Measurements from ENCODE around the gene HFE. TPM values are rescaled to one million over a fixed set of nuclear protein-coding genes. Genes with fewer than 3 reads are reported as not detected.
"Not testable (repeated sequence)": the region's sequence is repeated elsewhere in the genome, so short reads cannot be mapped to it uniquely, and the experiment has no call there.

HFE gene
- total RNA-seq, 6 experiments from 2014 or later = 8.9 to 20.7 (median 15.8) TPM

DNA sequence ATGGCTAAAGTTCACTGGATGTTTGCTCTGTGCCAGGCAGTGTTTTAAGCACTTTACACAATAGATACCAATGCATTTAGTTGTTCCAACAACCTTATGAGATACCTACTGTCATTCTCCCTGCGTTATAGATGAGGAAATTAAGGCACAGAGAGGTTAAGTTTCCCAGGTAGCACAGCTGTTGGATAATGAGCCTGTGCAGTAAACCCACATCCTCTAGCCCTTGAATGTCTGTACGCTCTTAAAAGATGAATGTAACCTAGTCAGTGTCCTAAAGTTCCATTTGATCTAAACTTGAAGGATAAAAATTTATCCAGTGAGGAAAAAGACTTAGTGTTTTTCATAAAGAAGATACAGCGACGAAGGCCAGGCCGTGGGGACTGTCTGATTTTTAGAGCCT lies 28.0 kb downstream of the HFE start:
- Histone ChIP-seq H3K36me3 (no peaks in the 10 kb centered on the region), H3K27ac (no peak overlapping the region), H3K27me3 (no peaks in the 10 kb centered on the region), H3K9me3 (no peaks in the 10 kb centered on the region), H3K4me1 (peaks cover 0 to 7% (median 2%) of the 10 kb centered on the region in 4 donors), H3K4me3 (no peak overlapping the region)
- intact Hi-C loops (cut with DNase I) = no loop called here
- 100% methylated on average over 4 of the region's 5 CpGs for WGBS (ENCODE audit: insufficient coverage, low coverage, low lambda C conversion rate, missing lambda C conversion rate)
- TF ChIP-seq, protein P1, sequence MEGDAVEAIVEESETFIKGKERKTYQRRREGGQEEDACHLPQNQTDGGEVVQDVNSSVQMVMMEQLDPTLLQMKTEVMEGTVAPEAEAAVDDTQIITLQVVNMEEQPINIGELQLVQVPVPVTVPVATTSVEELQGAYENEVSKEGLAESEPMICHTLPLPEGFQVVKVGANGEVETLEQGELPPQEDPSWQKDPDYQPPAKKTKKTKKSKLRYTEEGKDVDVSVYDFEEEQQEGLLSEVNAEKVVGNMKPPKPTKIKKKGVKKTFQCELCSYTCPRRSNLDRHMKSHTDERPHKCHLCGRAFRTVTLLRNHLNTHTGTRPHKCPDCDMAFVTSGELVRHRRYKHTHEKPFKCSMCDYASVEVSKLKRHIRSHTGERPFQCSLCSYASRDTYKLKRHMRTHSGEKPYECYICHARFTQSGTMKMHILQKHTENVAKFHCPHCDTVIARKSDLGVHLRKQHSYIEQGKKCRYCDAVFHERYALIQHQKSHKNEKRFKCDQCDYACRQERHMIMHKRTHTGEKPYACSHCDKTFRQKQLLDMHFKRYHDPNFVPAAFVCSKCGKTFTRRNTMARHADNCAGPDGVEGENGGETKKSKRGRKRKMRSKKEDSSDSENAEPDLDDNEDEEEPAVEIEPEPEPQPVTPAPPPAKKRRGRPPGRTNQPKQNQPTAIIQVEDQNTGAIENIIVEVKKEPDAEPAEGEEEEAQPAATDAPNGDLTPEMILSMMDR (IDR thresholded peaks at IDR 0.05) = no peak
- no peak for TF ChIP-seq POLR2A (IDR thresholded peaks at IDR 0.05)
- DNase-seq (no peak), ATAC-seq (no peak)

DNA sequence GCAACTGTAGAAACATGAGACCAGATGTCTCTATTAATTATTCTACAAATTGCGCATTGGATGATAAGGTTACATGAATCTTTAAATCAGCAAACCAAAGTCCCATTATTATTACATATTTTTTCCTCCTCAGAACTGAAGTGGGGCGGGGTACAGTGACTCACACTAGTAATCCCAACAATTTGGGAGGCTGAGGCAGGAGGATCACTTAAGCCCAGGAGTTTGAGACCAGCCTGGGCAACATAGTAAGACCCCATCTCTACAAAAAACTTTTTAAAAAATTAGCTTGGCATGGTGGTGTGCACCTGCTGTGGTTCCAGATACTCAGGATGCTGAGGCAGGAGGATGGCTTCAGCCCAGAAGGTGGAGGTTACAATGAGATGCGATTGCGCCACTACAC lies 29.0 kb downstream of the HFE start:
- 96% methylated on average over 4 of the region's 4 CpGs for WGBS (ENCODE audit: insufficient coverage, low coverage, low lambda C conversion rate, missing lambda C conversion rate)
- intact Hi-C loops (cut with DNase I) = no loop called here

DNA sequence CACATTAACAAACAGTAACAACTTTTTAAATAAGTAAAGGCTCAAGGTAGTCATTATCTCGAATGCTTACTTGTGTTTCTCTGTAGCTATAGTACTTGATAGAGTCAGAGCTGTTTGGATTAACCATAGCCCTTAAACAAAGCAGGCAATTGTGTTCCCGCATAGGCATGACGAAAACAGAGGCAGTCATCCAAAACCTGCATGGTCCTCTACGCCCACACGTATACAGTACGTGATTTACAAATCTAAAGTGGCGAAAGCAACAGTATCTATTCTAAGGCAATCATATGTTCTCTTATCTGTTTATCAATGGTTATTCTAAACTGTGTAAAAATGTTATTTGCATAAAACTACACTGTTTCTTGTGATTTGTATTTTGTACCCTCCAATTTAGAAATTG lies 31.8 kb downstream of the HFE start:
- Histone ChIP-seq H3K4me1 (peaks cover 0 to 17% (median 5%) of the 10 kb centered on the region in 4 donors), H3K9me3 (no peaks in the 10 kb centered on the region), H3K36me3 (no peaks in the 10 kb centered on the region), H3K27me3 (no peaks in the 10 kb centered on the region), H3K27ac (peak overlapping the region in 2 of 3 donors; percentile 16 to 48), H3K4me3 (no peak overlapping the region)
- DNase-seq = no peak
- WGBS (ENCODE audit: insufficient coverage, low coverage, low lambda C conversion rate, missing lambda C conversion rate) = 29% methylated on average over 7 of the region's 7 CpGs
- ATAC-seq = peak in 1 of 4 donors; percentile 3
- TF ChIP-seq, protein P1 (IDR thresholded peaks at IDR 0.05) = no peak
- TF ChIP-seq POLR2A (IDR thresholded peaks at IDR 0.05) = peak; percentile 32
- intact Hi-C loops (cut with DNase I) = no loop called here

More for the DNA sequence above, 29.0 kb downstream of the HFE start:
- Histone ChIP-seq H3K27me3 (no peaks in the 10 kb centered on the region), H3K4me3 (no peak overlapping the region), H3K36me3 (no peaks in the 10 kb centered on the region), H3K27ac (no peak overlapping the region), H3K9me3 (no peaks in the 10 kb centered on the region), H3K4me1 (peaks cover 0 to 11% (median 4%) of the 10 kb centered on the region in 4 donors)
- TF ChIP-seq POLR2A (IDR thresholded peaks at IDR 0.05) = no peak
- no peak for DNase-seq
- no peak for ATAC-seq

DNA sequence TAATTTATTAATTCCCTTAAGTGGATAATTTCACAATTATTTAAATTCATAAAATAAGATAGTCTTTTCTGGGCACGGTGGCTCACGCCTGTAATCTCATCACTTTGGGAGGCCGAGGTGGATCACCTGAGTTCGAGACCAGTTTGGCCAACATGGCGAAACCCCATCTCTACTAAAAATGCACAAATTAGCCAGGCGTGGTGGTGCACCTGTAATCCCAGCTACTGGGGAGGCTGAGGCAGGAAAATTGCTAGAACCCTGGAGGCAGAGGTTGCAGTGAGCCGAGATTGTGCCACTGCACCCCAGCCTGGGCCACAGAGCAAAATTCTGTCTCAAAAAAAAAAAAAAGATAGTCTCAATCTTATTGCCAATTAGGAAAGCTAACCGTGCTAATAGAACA lies 32.9 kb downstream of the HFE start:
- WGBS (ENCODE audit: insufficient coverage, low coverage, low lambda C conversion rate, missing lambda C conversion rate) = 81% methylated on average over 8 of the region's 8 CpGs
- H3K27ac ChIP-seq = peak overlapping the region; percentile 87 to 97 (median 91)

DNA sequence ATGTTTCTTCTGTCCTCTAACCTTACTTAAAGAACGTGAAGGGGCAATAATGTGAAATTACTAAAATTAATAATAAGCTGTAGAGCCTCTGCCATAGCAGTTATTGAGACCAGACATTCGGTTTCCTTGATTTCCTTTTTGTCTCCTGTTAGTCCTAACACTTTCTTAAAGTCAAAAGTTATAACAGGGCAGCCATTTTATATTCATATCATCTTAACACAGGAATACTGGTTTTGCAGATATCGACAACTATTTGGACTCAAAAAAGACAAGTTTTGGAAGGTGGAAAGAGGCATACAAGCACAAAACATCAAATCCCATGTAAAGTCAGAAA lies 33.5 kb downstream of the HFE start:
- DNase-seq (no peak), ATAC-seq (no peak)
- Histone ChIP-seq H3K4me1 (peaks cover 0 to 17% (median 5%) of the 10 kb centered on the region in 4 donors), H3K27me3 (no peaks in the 10 kb centered on the region), H3K36me3 (no peaks in the 10 kb centered on the region), H3K9me3 (no peaks in the 10 kb centered on the region), H3K27ac (peak overlapping the region; percentile 87 to 97 (median 91)), H3K4me3 (peak overlapping the region in 2 of 3 donors; percentile 3 to 69)
- TF ChIP-seq POLR2A (IDR thresholded peaks at IDR 0.05) = no peak
- TF ChIP-seq, protein P1 (IDR thresholded peaks at IDR 0.05) = no peak
- 36% methylated on average over 3 of the region's 3 CpGs for WGBS (ENCODE audit: insufficient coverage, low coverage, low lambda C conversion rate, missing lambda C conversion rate)
- intact Hi-C loops (cut with DNase I) = no loop called here

More for the DNA sequence above, 32.9 kb downstream of the HFE start:
- Histone ChIP-seq H3K4me1 (peaks cover 0 to 17% (median 5%) of the 10 kb centered on the region in 4 donors), H3K4me3 (peak overlapping the region in 1 of 3 donors; percentile 3)
- intact Hi-C loops (cut with DNase I); H3K9me3 ChIP-seq; ATAC-seq; H3K36me3 ChIP-seq; DNase-seq; H3K27me3 ChIP-seq: not testable (repeated sequence)

All from right lobe of liver (tissue), 6 donors.